T-helper 2 cell (primary cell): ENCODE data around the gene CDH23.
A peak's percentile ranks its signal among the peaks of the same experiment; 100 is the strongest.
"Not testable (repeated sequence)": the region's sequence is repeated elsewhere in the genome, so short reads cannot be mapped to it uniquely, and the experiment has no call there.

Experiments used
- DNase-seq, 5 experiments: peaks; one replicate each; pipeline versions ENCODE4 v3.0.0 to v3.0.0-alpha.2; 2012 to 2022
- total RNA-seq, 2 donors: gene quantifications; one replicate each; lab custom pipeline; 2026; lab: John Stamatoyannopoulos, UW

CDH23 gene
- 14.7 to 18.8 reads per million in 2 donors for total RNA-seq

- DNase-seq: no peak
Observed at GRCh38 chr10:71396711-71397295, at the start of gene CDH23. CDH23 (plus strand) TSS chr10:71396920; CDS start chr10:71439832, 42,912 bp downstream.

GRCh38 chr10:71347587-71348395 lies 48.9 kb upstream of the CDH23 start:
- no peak for DNase-seq

- DNase-seq: no peak
Observed at GRCh38 chr10:71348850-71349249, 47.9 kb upstream of the CDH23 start.

- no peak for DNase-seq
Observed at GRCh38 chr10:71349406-71349805, 47.3 kb upstream of the CDH23 start.

- no peak for DNase-seq
Observed at GRCh38 chr10:71351087-71351486, 45.6 kb upstream of the CDH23 start.

- no peak for DNase-seq
Observed at GRCh38 chr10:71351628-71352319, 44.9 kb upstream of the CDH23 start.

- no peak for DNase-seq
Observed at GRCh38 chr10:71353639-71354038, 43.1 kb upstream of the CDH23 start.

- no peak for DNase-seq
Observed at GRCh38 chr10:71354776-71355175, 41.9 kb upstream of the CDH23 start.

- no peak for DNase-seq
Observed at GRCh38 chr10:71355886-71356285, 40.8 kb upstream of the CDH23 start.

GRCh38 chr10:71357792-71358265 lies 38.9 kb upstream of the CDH23 start:
- DNase-seq: no peak

- DNase-seq: no peak
Observed at GRCh38 chr10:71358277-71358676, 38.4 kb upstream of the CDH23 start.

GRCh38 chr10:71358906-71359305 lies 37.8 kb upstream of the CDH23 start:
- DNase-seq: not testable (repeated sequence)

GRCh38 chr10:71359364-71360046 lies 37.2 kb upstream of the CDH23 start:
- no peak for DNase-seq

- DNase-seq: no peak
Observed at GRCh38 chr10:71360735-71361134, 36.0 kb upstream of the CDH23 start.

- DNase-seq: no peak
Observed at GRCh38 chr10:71361581-71361980, 35.1 kb upstream of the CDH23 start.

GRCh38 chr10:71362141-71362540 lies 34.6 kb upstream of the CDH23 start:
- DNase-seq: no peak

GRCh38 chr10:71363936-71364335 lies 32.8 kb upstream of the CDH23 start:
- no peak for DNase-seq

GRCh38 chr10:71365366-71365765 lies 31.4 kb upstream of the CDH23 start:
- DNase-seq: no peak

GRCh38 chr10:71366690-71367089 lies 30.0 kb upstream of the CDH23 start:
- DNase-seq: no peak

- no peak for DNase-seq
Observed at GRCh38 chr10:71367271-71367670, 29.4 kb upstream of the CDH23 start.

GRCh38 chr10:71368176-71368575 lies 28.5 kb upstream of the CDH23 start:
- DNase-seq: no peak

GRCh38 chr10:71368643-71369042 lies 28.1 kb upstream of the CDH23 start:
- DNase-seq: peak in 1 of 5 experiments; percentile 7

- no peak for DNase-seq
Observed at GRCh38 chr10:71369602-71370001, 27.1 kb upstream of the CDH23 start.
